D721Med (cell line): ENCODE data around the gene NCOR1.

Experiments
- DNase-seq: peaks from one replicate; pipeline ENCODE4 v3.0.0; 2011; ENCODE audit warnings: low spot score; ENCODE audit not compliant: insufficient read length
- FAIRE-seq: peaks from 2 replicates; lab custom pipeline; 2011; peaks lifted over from hg19 to GRCh38; lab: Jason Lieb, UNC
- TF ChIP-seq, protein P1 (sequence below): IDR thresholded peaks from 2 replicates; pipeline ENCODE4 v1.5.1; 2012; ENCODE audit warnings: mild to moderate bottlenecking, control low read depth; ENCODE audit not compliant: insufficient read depth; ENCODE audit errors: missing control alignments

Gene NCOR1

GRCh38 chr17:16254773-16255400 lies 39.6 kb upstream of the NCOR1 start:
- DNase-seq, result no peak
- no peak for FAIRE-seq
- TF ChIP-seq, protein P1, sequence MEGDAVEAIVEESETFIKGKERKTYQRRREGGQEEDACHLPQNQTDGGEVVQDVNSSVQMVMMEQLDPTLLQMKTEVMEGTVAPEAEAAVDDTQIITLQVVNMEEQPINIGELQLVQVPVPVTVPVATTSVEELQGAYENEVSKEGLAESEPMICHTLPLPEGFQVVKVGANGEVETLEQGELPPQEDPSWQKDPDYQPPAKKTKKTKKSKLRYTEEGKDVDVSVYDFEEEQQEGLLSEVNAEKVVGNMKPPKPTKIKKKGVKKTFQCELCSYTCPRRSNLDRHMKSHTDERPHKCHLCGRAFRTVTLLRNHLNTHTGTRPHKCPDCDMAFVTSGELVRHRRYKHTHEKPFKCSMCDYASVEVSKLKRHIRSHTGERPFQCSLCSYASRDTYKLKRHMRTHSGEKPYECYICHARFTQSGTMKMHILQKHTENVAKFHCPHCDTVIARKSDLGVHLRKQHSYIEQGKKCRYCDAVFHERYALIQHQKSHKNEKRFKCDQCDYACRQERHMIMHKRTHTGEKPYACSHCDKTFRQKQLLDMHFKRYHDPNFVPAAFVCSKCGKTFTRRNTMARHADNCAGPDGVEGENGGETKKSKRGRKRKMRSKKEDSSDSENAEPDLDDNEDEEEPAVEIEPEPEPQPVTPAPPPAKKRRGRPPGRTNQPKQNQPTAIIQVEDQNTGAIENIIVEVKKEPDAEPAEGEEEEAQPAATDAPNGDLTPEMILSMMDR, result no peak

DNA sequence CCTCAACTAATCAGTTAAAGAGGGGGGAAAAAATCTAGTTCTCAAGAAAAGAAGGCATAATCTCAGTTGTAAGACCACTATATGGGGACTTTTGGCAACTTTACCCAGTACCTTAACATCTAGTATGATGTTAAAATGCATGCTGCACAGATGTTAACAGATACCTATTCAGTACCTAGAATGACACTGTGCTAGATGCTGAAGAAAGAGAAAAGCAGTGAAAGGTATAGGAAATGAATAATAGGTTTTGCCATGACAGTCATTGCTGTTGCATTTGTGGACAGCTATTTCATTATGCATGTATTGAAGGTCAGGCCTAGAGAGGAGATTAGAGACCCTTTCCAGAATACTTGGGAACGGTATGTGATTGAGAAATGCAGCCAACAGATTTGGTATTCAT lies 36.2 kb upstream of the NCOR1 start:
- FAIRE-seq, result no peak
- DNase-seq, result no peak
- TF ChIP-seq, protein P1, result no peak

GRCh38 chr17:16251043-16251442 lies 35.7 kb upstream of the NCOR1 start:
- TF ChIP-seq, protein P1, result no peak
- DNase-seq, result no peak
- no peak for FAIRE-seq

- TF ChIP-seq, protein P1, result no peak
- FAIRE-seq (no peak), DNase-seq (no peak)
Observed at GRCh38 chr17:16250635-16251034, 35.3 kb upstream of the NCOR1 start.

DNA sequence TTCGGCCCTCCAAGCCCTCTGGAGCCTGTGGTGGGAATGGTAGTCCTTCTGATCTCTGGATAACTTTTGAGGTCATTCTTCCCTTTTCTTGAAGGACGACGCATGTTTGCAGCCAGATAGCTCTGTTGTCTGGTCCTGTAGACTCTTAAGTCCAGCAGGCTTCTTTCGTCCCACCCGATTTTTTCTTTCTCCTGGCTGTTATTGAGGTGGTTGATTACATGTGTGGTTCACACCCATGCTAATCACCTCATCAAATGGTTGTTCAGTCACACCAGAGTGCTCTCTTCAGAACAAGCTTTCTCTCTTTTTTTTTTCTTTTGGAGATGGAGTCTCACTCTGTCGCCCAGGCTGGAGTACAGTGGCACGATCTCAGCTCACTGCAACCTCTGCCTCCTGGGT lies 32.3 kb upstream of the NCOR1 start:
- no peak for FAIRE-seq
- TF ChIP-seq, protein P1, result no peak
- DNase-seq, result no peak

DNA sequence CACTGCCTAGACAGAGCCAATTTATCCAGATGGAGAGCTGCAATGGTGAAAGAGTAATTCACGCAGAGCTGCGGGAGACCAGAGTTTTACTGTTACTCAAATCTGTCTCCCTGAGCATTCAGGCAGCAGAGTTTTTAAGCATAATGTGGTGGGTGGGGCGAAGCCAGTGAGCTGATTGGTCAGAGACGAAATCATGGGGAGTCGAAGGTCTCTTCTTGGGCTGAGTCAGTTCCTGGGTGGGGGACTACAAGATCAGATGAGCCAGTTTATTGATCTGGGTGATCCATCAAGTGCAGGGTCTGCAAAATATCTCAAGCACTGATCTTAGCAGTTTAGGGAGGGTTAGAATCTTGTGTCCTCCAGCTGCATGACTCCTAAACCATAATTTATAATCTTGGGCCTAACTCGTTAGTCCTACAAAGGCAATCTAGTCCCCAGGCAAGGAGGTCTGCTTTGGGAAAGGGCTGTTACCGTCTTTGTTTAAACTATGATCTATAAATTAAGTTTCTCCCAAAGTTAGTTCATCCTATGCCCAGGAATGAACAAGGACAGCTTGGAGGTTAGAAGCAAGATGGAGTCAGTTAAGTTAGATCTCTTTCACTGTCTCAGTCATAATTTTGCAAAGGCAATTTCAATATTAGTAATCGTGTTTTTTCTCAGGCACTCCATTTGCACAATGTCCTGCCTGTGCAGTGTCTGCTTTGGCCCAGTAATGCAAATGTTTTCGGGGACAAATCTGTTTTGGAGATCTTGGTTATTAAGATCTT lies 28.6 kb upstream of the NCOR1 start:
- DNase-seq (no peak), FAIRE-seq (no peak)
- TF ChIP-seq, protein P1, result no peak

DNA sequence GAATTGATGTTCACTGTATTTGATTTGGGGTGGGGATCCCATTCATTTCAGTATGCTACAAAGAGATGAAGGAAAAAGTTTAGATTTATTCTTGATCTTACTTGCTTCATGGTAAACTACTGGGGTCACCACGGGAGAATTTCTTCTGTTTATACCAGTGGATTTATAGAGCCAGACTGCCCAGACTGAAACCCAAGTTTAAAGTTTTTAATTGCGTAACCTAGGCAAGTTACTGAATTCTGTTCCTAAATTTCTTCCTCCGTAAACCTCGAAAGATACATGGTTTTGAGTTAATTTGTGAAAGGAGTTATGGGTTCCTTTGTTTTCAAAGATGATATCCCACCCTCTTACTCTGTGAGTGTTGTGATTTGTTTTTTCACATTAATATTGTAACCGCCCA lies 28.1 kb upstream of the NCOR1 start:
- no peak for DNase-seq

More for the DNA sequence above, 28.1 kb upstream of the NCOR1 start:
- no peak for FAIRE-seq
- TF ChIP-seq, protein P1, result no peak
